ENCODE results near the gene MAP3K15.

Gene MAP3K15

DNA sequence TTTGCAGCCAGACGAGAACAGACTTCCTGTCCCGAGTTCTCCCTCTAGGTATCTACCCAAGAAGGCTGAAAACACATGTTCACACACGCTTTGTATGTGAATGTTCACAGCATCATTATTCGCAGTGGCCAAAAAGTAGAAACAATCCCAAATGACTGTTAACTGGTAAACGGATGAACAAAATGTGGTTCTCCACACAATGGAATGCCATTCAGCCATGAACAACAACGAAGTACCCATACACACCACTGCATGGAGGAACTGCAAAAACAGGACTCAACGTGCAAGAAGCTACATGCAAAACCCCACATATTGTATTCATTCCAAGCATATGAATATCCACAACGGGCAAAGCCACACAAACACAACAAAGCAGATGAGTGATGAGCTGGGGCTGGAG lies 126.6 kb downstream of the MAP3K15 start:
- no peak for DNase-seq

DNA sequence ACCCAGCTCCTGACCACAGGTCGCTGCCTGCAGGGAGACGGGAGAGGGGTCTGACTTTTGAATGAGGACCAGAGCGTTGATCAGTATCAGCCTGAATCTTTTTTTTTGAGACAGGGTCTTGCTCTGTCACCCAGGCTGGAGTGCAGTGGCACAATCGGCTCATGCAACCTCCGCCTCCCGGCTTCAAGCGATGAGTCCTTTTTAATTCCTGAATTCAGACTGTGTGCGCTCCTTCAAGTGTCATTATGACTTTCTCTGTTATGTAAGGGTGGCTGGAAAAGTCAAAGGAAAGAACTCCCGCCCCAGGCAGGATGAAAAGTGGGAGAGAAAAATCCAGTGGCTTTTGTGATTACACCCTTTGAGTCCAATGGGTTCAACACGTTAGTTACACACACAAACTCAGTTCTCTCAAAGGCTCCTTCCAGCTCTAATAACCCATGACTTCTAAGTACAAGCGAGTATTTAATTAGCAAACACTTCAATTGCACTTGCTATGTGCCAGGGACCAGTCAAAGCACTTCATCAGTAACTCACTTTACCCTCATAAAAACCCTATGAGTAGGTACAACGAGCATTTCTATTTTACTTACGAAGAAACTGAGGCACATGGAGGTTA lies 127.1 kb downstream of the MAP3K15 start:
- no peak for DNase-seq

DNA sequence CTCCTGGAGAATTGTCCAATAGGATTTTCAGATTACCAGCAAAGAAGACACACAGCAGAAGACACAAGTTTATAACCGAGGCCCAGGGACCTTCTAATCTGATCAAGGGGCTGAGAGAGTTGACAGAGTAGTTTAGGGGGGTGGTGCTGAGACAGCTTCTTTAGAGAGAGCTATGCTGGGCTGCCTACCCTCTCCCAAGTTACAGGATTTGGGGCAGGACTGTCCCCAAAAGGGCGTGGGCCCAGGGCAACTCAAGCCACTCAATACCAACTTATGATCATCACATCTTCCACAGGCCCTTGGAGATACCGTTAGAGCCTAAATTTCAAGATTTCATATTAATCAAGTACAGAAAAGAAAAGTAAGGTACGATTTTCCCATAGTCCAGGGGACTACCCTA lies 128.6 kb downstream of the MAP3K15 start:
- no peak for DNase-seq

DNA sequence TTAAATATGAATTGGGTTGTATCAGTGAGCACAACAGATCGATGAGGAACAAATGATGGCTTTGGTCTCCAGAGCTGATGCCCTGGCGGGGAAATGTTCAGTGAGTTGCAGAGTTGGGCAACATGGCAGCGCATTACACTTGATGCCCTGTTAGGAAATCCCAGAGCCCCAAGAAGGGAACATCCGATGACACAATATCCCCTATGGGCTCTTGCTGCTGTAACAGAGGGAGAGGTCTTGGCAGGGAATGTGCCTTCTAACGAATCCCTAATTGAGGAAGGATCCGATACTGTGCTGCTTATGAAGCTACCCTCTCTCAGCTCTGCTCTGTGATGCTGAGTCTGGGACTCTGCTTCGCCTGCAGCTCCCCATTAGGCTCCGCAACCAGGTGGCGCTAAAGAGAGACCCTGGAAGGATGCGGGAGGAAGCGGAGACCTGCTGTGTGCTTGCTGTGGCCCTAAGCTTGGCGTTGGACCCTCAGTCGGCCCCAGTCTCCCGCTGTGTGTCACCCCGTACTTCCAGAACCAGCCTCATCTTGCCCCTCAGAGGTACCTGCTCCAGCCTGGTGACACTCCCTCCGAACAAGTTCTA lies 132.7 kb downstream of the MAP3K15 start:
- DNase-seq = peak; percentile 65

DNA sequence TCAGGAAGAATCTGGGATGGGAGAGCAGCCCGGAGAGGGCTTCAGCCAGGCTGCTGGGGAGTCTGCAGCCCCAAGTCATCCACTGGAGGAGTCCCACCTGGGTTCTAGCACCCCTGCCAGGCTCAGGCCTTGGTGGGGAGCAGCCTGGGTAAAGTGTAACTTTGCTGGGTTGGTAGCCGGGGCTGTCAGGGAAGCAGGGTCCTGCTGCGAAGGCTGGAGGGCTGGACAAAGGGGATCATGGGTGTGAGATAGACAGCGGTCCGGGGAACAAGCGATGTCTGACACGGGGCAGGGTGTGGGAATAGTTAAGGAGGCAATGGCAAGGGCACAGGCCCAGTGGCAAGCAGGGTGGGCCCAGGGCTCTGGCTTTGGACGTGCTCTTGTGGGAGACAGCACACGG lies 134.0 kb downstream of the MAP3K15 start:
- no peak for DNase-seq

DNA sequence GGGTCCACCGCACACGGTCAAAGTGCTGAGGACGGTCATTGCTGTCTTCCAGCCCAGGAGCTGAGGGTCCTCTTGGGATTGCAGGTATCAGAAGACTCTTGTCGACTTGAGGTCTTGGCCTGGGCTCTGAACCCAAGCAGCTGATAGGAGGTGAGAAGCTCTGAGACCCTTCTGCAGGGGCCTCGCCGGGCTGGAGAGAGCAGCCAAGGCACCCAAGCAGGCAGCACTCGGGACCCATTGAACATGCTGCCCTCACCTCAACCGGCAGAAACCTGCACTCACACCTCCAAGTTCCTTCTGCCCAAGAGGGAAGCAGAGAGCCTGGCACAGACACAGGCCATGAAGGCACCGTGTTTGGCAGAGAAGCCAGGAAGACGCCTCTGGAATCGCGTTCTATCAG lies 137.5 kb downstream of the MAP3K15 start:
- no peak for DNase-seq

DNA sequence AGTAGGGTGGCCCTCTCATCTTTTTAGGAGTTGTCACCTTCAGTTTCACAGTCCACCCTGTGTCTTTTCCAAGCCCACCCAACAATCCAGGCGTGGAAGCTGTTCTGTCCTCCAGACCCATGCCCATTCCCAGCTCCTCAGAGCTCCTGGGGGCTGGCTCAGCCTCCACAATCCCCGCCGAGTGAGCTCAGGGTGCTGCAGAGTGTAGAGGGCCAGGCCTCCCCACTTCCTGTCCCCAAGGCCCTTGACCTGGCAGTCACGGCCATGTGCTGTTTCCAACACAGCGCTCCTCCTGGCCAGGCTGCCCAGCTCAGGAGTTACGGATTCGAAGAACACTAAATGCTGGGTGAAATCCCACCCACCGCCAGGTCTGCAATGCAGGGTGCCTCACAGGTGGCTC lies 139.8 kb downstream of the MAP3K15 start:
- no peak for DNase-seq

DNA sequence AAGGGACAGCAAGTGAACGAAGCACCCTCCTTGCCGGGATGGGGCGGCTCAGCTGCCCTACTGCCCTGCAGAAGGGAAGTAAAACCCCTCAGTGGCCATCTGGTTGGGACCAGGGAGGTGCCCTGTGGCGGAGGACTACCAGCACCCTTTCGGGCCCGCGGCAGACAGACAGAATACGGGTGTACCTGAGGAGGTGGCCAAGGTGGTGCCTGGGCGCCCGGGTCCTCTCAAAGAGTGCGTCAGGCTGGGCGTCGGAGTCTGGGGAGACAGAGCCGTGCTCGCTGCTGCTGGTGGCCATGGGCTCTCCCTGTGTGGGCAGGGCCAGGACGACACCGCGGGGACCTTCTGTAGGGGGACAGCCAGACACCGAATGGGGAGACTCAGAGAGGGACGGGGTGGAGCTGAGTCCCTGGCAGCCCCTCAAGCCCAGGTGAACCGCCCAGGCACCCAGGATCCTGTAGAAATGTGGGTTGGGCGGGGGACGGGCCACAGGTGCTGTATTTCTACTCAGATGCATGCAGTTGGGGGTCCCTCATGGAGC lies 141.9 kb downstream of the MAP3K15 start:
- no peak for DNase-seq

DNA sequence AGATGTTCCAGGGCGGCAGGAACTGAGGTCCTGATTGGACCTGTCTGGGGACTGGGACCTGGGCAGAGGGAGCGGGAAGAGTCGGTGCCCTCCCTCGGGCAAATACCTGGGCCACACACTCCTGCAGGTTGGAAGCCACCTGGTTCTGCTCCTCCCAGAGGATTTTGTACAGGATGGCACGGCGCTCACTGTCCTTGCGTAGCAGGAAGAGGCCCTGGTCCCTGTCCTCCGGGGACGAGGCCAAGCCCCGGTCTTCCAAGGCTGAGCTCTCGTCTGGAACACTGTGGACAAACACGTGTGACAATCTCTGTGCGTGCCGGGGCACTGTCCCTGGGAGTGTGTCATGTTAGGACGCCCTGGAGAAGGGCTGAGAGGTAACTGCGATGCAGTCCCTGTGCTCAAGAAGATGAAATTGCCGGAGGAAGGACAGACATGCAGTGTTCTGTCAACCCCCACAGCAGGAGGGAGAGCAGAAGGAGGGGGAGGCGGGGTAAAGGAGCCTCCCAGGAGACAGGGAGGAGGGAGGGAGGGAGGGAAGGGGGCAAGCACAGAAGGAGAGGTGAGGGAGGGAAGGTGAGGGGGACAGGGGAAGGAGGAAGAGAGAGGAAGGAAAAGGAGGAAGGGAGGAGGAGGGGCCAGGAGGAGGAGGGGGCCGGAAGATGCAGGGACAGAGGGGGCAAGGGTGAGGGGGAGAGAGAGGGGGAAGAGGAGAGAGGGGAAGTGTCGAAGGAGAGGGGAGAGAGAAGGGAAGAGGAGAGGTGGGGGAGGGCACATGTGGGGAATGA lies 142.6 kb downstream of the MAP3K15 start:
- peak; percentile 27 for DNase-seq

DNA sequence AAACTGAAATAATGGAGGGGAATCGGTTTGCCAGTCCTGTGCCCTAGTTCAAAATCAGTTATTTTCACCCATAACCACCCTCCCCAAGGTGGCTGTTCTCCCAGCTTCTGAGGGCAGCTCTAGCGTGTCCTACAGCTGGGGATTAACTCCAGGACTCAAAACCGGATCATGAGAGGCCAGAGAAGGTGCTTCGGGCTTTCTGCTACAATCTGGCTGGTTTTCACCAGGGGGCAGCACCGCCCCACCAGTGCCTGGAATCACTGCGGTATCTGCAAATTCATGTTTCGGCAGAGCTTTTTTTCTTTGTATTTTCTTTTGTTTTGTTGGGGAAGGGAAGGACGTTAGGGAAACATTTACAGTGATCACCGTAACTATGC lies 143.2 kb downstream of the MAP3K15 start:
- peak; percentile 80 for DNase-seq

DNA sequence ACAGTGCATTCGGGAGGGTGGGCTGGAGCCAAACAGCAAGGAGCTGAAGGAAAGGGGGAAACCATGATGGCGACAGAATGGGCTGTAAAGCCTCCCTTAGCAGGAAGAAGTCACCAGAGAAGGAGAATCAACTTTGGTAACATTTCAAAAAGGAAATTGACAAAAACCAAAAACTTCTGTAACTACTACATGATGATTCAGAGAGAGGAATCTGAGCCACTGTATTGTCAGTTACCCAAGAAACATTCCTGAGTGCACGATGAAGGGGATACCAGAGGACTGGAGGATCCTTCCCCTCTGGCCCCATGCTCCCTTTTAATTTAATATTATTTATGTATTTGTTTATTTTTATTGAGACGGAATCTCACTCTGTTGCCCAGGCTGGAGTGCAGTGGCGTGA lies 145.2 kb downstream of the MAP3K15 start:
- no peak for DNase-seq

DNA sequence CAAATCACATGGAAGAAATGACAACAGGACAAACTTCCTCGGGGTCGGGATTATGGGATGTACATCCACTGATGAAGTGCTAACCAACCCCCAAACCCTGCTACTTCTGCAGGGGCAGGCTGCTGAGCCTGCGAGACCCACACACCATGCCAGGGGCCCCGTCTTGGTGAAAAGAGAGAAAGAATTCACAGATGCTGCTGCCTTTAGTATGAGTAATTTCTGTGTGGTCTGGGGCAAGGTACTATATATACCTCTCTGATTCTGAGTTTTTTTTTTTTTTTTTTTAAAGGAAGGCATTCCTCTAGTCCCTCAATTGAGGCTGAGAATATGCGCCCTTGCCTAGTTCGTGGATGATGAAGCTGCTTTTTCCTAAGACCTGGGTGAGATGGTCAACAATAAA lies 146.7 kb downstream of the MAP3K15 start:
- DNase-seq = no peak

DNA sequence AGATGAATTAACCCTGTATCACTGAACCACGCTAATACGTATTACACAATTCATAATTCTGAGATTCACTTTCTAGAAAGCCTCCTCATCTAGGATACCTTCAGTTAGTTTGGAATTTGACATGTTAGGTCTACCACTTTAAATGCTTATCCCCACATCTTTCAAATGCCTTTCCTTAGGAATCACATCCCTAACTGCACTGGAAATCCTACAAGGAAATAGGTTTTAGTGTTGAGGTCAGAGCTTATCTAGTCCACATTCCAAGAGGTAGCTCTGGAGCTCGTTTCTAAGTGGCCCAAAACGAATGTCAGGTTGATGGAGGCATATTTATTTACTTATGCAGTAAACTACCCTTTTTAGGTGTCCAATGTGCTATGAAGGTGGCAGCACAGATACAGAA lies 153.6 kb downstream of the MAP3K15 start:
- no peak for DNase-seq

DNA sequence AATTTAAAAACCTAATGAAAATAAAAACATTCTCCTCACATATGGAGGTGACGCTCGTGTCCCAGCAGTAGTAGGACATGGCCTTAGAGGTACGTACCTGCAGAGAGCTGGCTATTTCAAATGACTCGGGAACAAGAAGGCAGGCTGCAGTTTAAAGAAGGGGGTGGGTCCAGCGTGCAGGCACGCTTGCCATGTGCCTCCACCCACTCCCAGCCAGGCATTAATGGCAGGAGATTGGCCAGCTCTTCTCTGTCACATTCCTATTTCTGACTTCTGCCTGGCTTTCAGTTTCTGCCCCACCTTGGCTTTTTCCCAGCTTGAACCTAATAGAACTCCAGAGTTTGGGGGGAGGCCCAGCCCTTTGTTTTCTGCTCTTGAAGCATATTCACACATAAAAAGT lies 154.4 kb downstream of the MAP3K15 start:
- DNase-seq = no peak

DNA sequence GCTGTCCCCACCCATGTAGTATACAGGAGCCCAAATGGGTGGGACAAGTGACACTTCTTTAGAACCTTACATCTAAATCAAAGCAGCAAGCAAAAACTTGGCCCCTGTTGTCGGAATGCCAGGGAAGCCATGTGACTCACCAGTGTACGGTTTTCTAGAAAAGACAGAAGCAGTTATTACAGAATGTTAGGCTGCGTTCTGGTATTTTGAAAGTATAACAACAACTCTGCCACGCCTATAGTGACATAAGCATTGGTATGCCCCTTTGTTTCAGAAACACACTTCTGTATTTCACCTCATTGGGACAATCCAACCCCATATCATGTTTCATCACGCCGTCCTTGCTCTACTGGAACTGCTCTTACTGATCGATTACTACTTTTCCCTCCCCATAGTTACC lies 156.8 kb downstream of the MAP3K15 start:
- DNase-seq = no peak

DNA sequence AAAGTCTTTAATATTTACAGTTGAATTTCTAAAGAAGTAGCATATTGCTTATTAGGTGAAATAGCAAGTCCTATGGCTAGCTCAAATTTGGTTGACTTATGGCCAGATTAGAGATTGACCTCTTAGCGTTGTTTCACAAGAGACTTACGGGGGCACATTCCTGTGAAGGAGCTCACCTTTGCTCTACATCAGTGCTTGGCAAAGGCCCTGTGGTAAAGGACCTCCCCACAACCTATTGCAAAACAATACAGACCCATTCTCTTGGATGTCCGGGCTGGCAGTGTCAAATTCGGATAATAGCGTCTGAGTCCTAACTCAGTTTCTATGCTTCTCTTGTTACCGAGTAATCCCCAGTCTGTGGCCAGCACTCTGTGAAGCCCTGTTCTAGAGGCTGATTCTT lies 160.7 kb downstream of the MAP3K15 start:
- no peak for DNase-seq

DNA sequence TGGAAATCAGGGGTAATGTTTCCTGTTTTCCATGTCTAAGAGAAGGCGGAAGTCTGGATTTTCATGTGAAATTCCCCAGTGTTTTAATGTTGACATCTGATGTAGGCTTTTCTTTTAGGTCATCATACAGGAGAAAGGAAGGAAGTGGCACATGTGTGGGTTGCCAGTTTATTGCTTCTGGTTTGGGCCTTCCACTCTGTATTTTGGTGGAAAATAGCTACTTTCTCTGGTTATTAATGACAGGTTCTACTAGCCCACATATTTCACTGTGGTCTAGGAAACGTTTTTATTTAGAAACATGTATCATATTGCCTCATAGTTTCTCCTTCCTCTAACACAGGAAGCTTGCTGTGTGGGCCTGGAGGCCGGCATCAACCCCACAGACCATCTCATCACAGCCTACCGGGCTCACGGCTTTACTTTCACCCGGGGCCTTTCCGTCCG lies 164.3 kb downstream of the MAP3K15 start:
- DNase-seq = no peak

DNA sequence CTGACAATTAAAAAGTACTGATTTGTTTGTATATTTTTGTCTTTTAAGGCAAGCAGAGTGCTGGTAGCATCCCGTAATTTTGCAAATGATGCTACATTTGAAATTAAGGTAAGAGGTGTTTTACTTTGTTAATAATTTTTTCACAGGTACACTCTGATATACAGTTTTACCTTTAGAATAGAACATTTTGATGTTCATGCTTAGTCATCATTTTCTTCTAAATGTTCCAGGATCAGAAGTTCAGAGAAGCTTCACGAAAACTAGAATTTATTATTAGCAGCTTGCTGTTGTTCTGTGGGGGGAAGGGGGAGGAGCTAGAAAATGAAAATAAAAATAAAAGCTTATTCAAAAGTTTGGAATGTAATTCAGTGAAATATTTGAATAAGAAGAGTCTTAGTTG lies 166.0 kb downstream of the MAP3K15 start:
- DNase-seq = no peak

DNA sequence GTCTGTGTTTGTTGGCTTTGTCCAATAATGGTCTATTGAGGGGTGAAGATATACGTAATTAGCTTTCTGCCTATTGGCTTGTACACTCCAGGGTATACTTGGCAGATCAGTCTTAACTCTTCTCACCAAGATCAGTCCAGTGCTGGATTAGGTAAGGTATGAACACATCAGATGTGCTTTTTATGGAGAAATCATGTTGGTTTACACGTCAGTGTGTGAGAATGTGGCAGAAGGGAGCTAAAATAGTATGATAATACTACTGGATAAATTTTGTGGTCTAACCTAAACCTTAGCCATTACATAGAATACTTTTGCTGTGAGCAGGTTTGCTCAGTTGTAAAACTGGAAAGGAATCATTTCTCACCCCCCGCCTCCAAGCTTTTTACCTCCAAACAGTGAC lies 167.4 kb downstream of the MAP3K15 start:
- DNase-seq = no peak

DNA sequence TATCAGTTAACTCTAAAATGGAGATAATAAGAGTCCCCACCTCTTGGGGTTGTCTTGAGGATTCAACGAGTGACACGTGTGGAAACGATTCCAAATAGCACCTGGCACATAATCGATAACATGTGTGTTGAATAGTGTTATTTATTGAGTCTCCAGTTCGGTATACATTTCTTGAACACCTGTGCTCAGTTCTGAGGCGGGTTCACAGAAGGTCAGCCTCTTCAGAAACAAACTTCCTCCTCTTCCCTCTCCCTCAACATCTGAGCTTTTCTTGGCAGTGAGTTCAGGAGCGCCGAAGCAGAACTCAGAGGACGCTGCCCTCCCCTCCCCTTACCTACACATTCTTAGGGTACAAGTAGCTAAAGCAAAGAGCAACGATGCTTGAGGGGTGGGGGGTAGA lies 170.6 kb downstream of the MAP3K15 start:
- no peak for DNase-seq

DNA sequence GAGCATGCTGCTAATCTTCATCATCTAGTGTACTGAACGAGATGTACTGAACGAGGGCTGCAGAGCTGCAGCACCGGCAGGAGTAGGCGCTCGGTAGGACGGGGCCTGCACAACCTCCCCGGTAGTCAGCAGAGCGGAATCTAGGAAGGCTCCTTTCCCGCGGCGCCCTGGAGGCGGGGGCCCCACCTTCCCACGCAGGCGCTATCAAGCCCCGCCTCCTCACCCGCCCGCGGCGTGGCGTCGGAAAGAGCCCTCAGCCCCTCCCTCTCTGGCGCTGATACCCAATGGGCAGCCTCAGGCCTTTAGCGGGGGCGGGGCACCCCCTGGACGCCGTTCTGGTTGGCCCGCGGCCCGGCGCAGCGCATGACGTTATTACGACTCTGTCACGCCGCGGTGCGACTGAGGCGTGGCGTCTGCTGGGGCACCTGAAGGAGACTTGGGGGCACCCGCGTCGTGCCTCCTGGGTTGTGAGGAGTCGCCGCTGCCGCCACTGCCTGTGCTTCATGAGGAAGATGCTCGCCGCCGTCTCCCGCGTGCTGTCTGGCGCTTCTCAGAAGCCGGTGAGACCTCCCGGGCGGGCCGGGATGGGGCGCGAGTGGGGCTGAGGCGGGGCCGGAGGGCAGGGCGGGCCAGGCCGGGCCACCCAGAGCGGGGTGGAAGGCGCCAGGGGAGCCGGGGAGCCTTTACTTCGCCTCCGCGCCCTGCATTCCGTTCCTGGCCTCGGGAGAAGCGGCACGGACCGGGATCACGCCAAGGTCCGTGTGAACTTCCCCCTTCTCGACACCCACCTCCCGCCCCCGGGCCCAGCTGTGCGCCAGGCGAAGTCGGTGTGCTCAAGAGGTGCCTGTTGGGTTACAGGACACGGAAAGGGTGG lies 171.5 kb downstream of the MAP3K15 start, which contains the start of gene PDHA1:
PDHA1 (plus strand) TSS at position 393 of the 874 bp plus-strand sequence; CDS start at position 504, 111 bp downstream.
- peak; percentile 95 for DNase-seq

DNA sequence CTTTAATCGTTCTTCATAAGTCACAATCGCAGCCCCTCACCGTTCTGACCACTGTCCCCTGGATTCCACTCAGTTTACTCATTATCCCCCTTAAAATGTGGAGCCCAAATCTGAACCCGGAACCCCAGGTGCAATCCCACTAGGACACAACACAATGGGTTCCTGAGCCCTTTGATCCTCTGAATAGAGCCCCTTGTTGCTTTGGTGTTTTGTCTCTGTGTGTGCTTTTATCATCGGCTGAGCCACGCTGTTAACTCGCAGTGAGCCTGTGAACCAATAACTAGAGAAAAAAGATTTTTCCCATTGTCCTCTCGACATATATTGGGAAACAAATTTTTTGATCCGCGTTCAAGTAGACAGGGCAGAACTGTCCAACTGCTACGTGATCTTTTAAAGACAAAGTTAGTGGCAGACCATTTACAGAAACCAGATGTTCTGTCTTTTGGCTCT lies 172.2 kb downstream of the MAP3K15 start:
- DNase-seq = no peak

Measured in OCI-M1 (cell line).